Esophagus muscularis mucosa (tissue), 4 donors: ENCODE results near the gene PTCH1. TPM values are rescaled to one million over a fixed set of nuclear protein-coding genes. Genes with fewer than 3 reads are reported as not detected.

Experiments
- DNase-seq: peaks from one replicate; pipeline ENCODE4 v3.0.0-alpha.2; 2017; ENCODE audit errors: extremely low spot score
- H3K27ac ChIP-seq, 4 donors: fragments of 200-600 bp; sonication (generic); replicated peaks in 1 of 4; 1 replicate in 3 of 4; 2 replicates in 1 of 4; pipeline ENCODE4 v1.5.1; 2016 to 2019; ENCODE audit warnings: mild to moderate bottlenecking in 1 of 4
- H3K27me3 ChIP-seq, 4 donors: fragments of 200-600 bp; sonication (generic); one replicate each; pipeline versions ENCODE4 v1.5.1 to v1.6.0; 2016 to 2019
- H3K36me3 ChIP-seq, 4 donors: fragments of 200-600 bp; sonication (generic); one replicate each; pipeline ENCODE4 v1.5.1; 2016 to 2019
- H3K4me1 ChIP-seq, 4 donors: fragments of 200-600 bp; sonication (generic); one replicate each; pipeline ENCODE4 v1.5.1; 2016 to 2019
- H3K4me3 ChIP-seq, 4 donors: fragments of 200-600 bp; sonication (generic); 1 replicate in 2 of 4; 2 replicates in 2 of 4; pipeline ENCODE4 v1.5.1; 2016 to 2019; ENCODE audit warnings: mild to moderate bottlenecking in 4 of 4, moderate library complexity in 1 of 4
- H3K9me3 ChIP-seq, 4 donors: fragments of 200-600 bp; sonication (generic); 1 replicate in 3 of 4; 2 replicates in 1 of 4; pipeline ENCODE4 v1.5.1; 2016 to 2019
- CTCF ChIP-seq, 3 experiments: fragments of 200-600 bp in 2 of 3; fragments of 450-650 bp in 1 of 3; sonication (generic) in 2 of 3; IDR thresholded peaks; one replicate each; pipeline ENCODE4 v1.5.1; 2017 to 2019; ENCODE audit warnings: antibody characterized with exemption in 3 of 3, mild to moderate bottlenecking in 2 of 3, moderate library complexity in 1 of 3
- EP300 ChIP-seq: sonication (generic); formaldehyde crosslinking; IDR thresholded peaks from one replicate; pipeline ENCODE4 v1.6.1; 2017; ENCODE audit warnings: antibody characterized with exemption
- POLR2A ChIP-seq: fragments of 450-650 bp; IDR thresholded peaks from one replicate; pipeline ENCODE4 v1.6.1; 2017; ENCODE audit warnings: antibody characterized with exemption, moderate library complexity, mild to moderate bottlenecking, low read depth
- POLR2AphosphoS5 ChIP-seq, 2 donors: sonication (generic); formaldehyde crosslinking; IDR thresholded peaks; one replicate each; pipeline ENCODE4 v1.6.1; 2017; ENCODE audit warnings: antibody characterized with exemption in 2 of 2
- WGBS: methylation state at CpG from one replicate; pipeline ENCODE4 v1.1.5; 2018; 5-methylcytosine and 5-hydroxymethylcytosine counted together
- intact Hi-C: fragments of 100-400 bp; cut with DNase I; formaldehyde crosslinking; loops from one replicate; pipeline ENCODE4 v1.15.1; 2023
- small RNA-seq, 3 donors: library from RNA; depleted of rRNA; stranded (forward); fragments of <200 nt; gene quantifications; one replicate each; pipeline ENCODE3, GENCODE V24; 2016
- total RNA-seq, 4 donors: library from RNA; depleted of rRNA; stranded (reverse); fragments of >200 nt; gene quantifications; one replicate each; pipeline versions ENCODE4 v1.1.0 to v1.2.1, GENCODE V29; 2016

The PTCH1 gene
- total RNA-seq, 4 donors from 2014 or later: 10.8 to 25.1 (median 16.9) TPM

- no peak overlapping the region for H3K4me3 ChIP-seq
- H3K36me3 ChIP-seq: no peaks in the 10 kb centered on the region
- intact Hi-C loops: no loop called here
- no peaks in the 10 kb centered on the region for H3K4me1 ChIP-seq
- 66% methylated on average over 2 of the region's 2 CpGs for WGBS
- H3K27ac ChIP-seq: no peak overlapping the region
- no peaks in the 10 kb centered on the region for H3K27me3 ChIP-seq
- peaks cover 0 to under 1% (median 0%) of the 10 kb centered on the region in 4 donors for H3K9me3 ChIP-seq
- TF ChIP-seq POLR2AphosphoS5 (IDR thresholded peaks at IDR 0.05): no peak
- no peak for TF ChIP-seq CTCF (IDR thresholded peaks at IDR 0.05)
- TF ChIP-seq EP300: no peak
- no peak for TF ChIP-seq POLR2A
- DNase-seq: no peak
Measured at GRCh38 chr9:95406121-95406520, 110.7 kb downstream of the PTCH1 start.

GRCh38 chr9:95399261-95399660 is 117.5 kb downstream of the PTCH1 start:
- no peak for TF ChIP-seq POLR2A
- no peak for TF ChIP-seq CTCF (IDR thresholded peaks at IDR 0.05)
- TF ChIP-seq EP300: no peak
- TF ChIP-seq POLR2AphosphoS5 (IDR thresholded peaks at IDR 0.05): no peak
- Histone ChIP-seq H3K36me3 (no peaks in the 10 kb centered on the region), H3K27ac (no peak overlapping the region), H3K4me3 (no peak overlapping the region), H3K27me3 (no peaks in the 10 kb centered on the region), H3K4me1 (no peaks in the 10 kb centered on the region), H3K9me3 (peaks cover 0 to 9% (median 0%) of the 10 kb centered on the region in 4 donors)
- WGBS: 74% methylated on average over 4 of the region's 4 CpGs
- no peak for DNase-seq
- intact Hi-C loops: no loop called here

Small RNA genes within 50 kb of the gene (small RNA-seq; reads per million reads assigned to genes)
- gene MT1P1: 0 reads per million in 3 donors

Other genes starting within 250 kb of the PTCH1 start
- gene FANCC, start 199.3 kb downstream of the PTCH1 start, total RNA-seq: 1 to 10 TPM; 5.3 to 9.5 (median 6.8) TPM